GM23248 (cell line): ENCODE results near the gene SIK2.

ENCODE experiments used
- EZH2 ChIP-seq: fragments of 200-600 bp; sonication (generic); IDR thresholded peaks from 2 replicates; pipeline ENCODE4 v1.6.1; 2018; ENCODE audit warnings: antibody characterized with exemption, mild to moderate bottlenecking; ENCODE audit not compliant: insufficient read depth, poor library complexity, severe bottlenecking
- EZH2phosphoT487 ChIP-seq: fragments of 200-600 bp; sonication (generic); IDR thresholded peaks from 2 replicates; pipeline ENCODE4 v1.6.1; 2018; ENCODE audit warnings: antibody characterized with exemption, moderate library complexity, mild to moderate bottlenecking, low read depth; ENCODE audit not compliant: insufficient read depth

- TF ChIP-seq EZH2 (no peak), EZH2phosphoT487 (no peak)
Measured at GRCh38 chr11:111734954-111735261, 132.7 kb downstream of the SIK2 start.
